ENCODE data around the gene SOX6.

DNA sequence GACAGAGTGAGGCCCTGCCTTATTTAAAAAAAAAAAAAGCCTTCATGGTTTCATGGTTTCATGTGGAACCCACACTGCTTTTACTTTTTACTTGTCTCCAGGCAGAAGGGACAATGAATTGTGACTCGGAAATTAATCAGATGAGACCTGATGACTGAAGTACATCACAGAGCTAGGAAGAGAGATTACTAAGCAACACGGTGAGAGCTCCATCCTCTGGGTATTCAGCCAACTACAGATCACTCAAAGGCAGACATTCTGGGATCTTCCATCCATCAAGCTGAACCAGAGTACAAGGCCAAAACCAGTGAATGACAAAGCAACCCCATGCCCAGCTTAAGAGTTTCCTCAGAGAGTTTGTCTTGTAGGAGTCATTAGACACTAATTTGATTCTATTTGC, 433.2 kb downstream of the SOX6 start:
- TF ChIP-seq, protein P1, sequence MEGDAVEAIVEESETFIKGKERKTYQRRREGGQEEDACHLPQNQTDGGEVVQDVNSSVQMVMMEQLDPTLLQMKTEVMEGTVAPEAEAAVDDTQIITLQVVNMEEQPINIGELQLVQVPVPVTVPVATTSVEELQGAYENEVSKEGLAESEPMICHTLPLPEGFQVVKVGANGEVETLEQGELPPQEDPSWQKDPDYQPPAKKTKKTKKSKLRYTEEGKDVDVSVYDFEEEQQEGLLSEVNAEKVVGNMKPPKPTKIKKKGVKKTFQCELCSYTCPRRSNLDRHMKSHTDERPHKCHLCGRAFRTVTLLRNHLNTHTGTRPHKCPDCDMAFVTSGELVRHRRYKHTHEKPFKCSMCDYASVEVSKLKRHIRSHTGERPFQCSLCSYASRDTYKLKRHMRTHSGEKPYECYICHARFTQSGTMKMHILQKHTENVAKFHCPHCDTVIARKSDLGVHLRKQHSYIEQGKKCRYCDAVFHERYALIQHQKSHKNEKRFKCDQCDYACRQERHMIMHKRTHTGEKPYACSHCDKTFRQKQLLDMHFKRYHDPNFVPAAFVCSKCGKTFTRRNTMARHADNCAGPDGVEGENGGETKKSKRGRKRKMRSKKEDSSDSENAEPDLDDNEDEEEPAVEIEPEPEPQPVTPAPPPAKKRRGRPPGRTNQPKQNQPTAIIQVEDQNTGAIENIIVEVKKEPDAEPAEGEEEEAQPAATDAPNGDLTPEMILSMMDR (optimal IDR thresholded peaks at IDR 0.05 in 1 of 3, IDR thresholded peaks at IDR 0.05 in 1 of 3, conservative IDR thresholded peaks at IDR 0.05 in 1 of 3; ENCODE audit: extremely low read depth in 1 of 3, insufficient read depth in 2 of 3, low read length in 3 of 3): peak in 2 of 3 experiments; percentile 28 to 49
- TF ChIP-seq EZH2 (IDR thresholded peaks at IDR 0.05; ENCODE audit: low read length): no peak

Measured in keratinocyte (primary cell).